Loucy (cell line): ENCODE results near the gene RIPK3.

Source experiments
- H2AFZ ChIP-seq: fragments of 200-600 bp; sonication (generic); 2 replicates; pipeline ENCODE4 v1.6.0; 2016; ENCODE audit warnings: antibody characterized with exemption, mild to moderate bottlenecking, low read length, moderate library complexity
- H3F3A ChIP-seq: fragments of 200-600 bp; 2 replicates; pipeline ENCODE4 v1.6.0; 2016; ENCODE audit warnings: antibody characterized with exemption, low read depth, mild to moderate bottlenecking
- H3K27me3 ChIP-seq: fragments of 200-600 bp; sonication (generic); 2 replicates; pipeline ENCODE4 v1.6.1; 2014; ENCODE audit warnings: low read length, mild to moderate bottlenecking; ENCODE audit not compliant: insufficient read depth, poor library complexity, severe bottlenecking
- H3K36me3 ChIP-seq: fragments of 200-600 bp; sonication (generic); 2 replicates; pipeline ENCODE4 v1.6.1; 2016; ENCODE audit warnings: low read length; ENCODE audit not compliant: insufficient read depth
- H3K4me1 ChIP-seq: fragments of 200-600 bp; sonication (generic); 2 replicates; pipeline ENCODE4 v1.5.1; 2014; ENCODE audit warnings: low read length, mild to moderate bottlenecking; ENCODE audit not compliant: insufficient read depth, poor library complexity, severe bottlenecking
- H3K4me2 ChIP-seq: fragments of 200-600 bp; sonication (generic); 2 replicates; pipeline ENCODE4 v1.6.0; 2014; ENCODE audit warnings: antibody characterized with exemption, low read length, low read depth, mild to moderate bottlenecking; ENCODE audit not compliant: poor library complexity, severe bottlenecking
- H3K4me3 ChIP-seq: fragments of 200-600 bp; sonication (generic); 2 replicates; pipeline ENCODE4 v1.5.1; 2014; ENCODE audit warnings: low read length, mild to moderate bottlenecking, mixed read lengths; ENCODE audit not compliant: poor library complexity, severe bottlenecking
- H3K79me2 ChIP-seq: fragments of 200-600 bp; sonication (generic); 2 replicates; pipeline ENCODE4 v1.6.1; 2014; ENCODE audit warnings: low read length; ENCODE audit not compliant: insufficient read depth
- H3K9ac ChIP-seq: fragments of 200-600 bp; sonication (generic); 2 replicates; pipeline ENCODE4 v1.6.0; 2014; ENCODE audit warnings: mild to moderate bottlenecking, low read depth, low read length, moderate library complexity; ENCODE audit not compliant: poor library complexity, severe bottlenecking
- H3K9me2 ChIP-seq: fragments of 200-600 bp; sonication (generic); replicated peaks from 2 replicates; pipeline ENCODE4 v1.6.1; 2016; ENCODE audit warnings: low read depth, low read length, mixed read lengths
- H3K9me3 ChIP-seq: fragments of 200-600 bp; sonication (generic); 2 replicates; pipeline ENCODE4 v1.6.1; 2014; ENCODE audit warnings: mild to moderate bottlenecking, antibody characterized with exemption, low read length, low read depth; ENCODE audit not compliant: insufficient read depth
- H4K20me1 ChIP-seq: fragments of 200-600 bp; sonication (generic); 2 replicates; pipeline ENCODE4 v1.6.0; 2014; ENCODE audit warnings: antibody characterized with exemption, low read length, mild to moderate bottlenecking; ENCODE audit not compliant: insufficient read depth, poor library complexity, severe bottlenecking
- CTCF ChIP-seq: fragments of 200-600 bp; sonication (generic); conservative IDR thresholded peaks from 2 replicates; pipeline ENCODE4 v1.5.1; 2014; ENCODE audit warnings: mild to moderate bottlenecking, antibody characterized with exemption, low read length
- EZH2phosphoT487 ChIP-seq: fragments of 200-600 bp; IDR thresholded peaks from 2 replicates; pipeline ENCODE4 v1.6.1; 2018; ENCODE audit warnings: antibody characterized with exemption, mild to moderate bottlenecking, moderate library complexity, borderline replicate concordance

RIPK3 gene

GRCh38 chr14:24361326-24361725 is 21.5 kb upstream of the RIPK3 start:
- Histone ChIP-seq H3K4me2 (no peak overlapping the region), H3F3A (no peaks in the 10 kb centered on the region), H4K20me1 (no peaks in the 10 kb centered on the region), H3K27me3 (no peaks in the 10 kb centered on the region), H3K9me3 (no peaks in the 10 kb centered on the region), H3K79me2 (no peaks in the 10 kb centered on the region), H3K9me2 (no peaks in the 10 kb centered on the region), H3K9ac (no peak overlapping the region), H2AFZ (no peak overlapping the region), H3K36me3 (no peaks in the 10 kb centered on the region), H3K4me1 (peaks cover 13% of the 10 kb centered on the region), H3K4me3 (no peak overlapping the region)
- TF ChIP-seq CTCF = no peak
- TF ChIP-seq EZH2phosphoT487 = no peak

- H3K9me3 ChIP-seq = no peaks in the 10 kb centered on the region
- no peaks in the 10 kb centered on the region for H3K9me2 ChIP-seq
- H3K9ac ChIP-seq = no peak overlapping the region
- no peaks in the 10 kb centered on the region for H3F3A ChIP-seq
- H2AFZ ChIP-seq = no peak overlapping the region
- H3K27me3 ChIP-seq = no peaks in the 10 kb centered on the region
- no peaks in the 10 kb centered on the region for H4K20me1 ChIP-seq
- peaks cover 5% of the 10 kb centered on the region for H3K4me1 ChIP-seq
- no peak overlapping the region for H3K4me3 ChIP-seq
- H3K36me3 ChIP-seq = no peaks in the 10 kb centered on the region
- TF ChIP-seq EZH2phosphoT487 (no peak), CTCF (no peak)
- no peaks in the 10 kb centered on the region for H3K79me2 ChIP-seq
- no peak overlapping the region for H3K4me2 ChIP-seq
These were observed 20.5 kb upstream of the RIPK3 start for GRCh38 chr14:24360281-24360680.

- Histone ChIP-seq H3K4me2 (no peak overlapping the region), H3K4me1 (no peaks in the 10 kb centered on the region), H4K20me1 (no peaks in the 10 kb centered on the region), H3F3A (no peaks in the 10 kb centered on the region), H3K9ac (no peak overlapping the region), H3K79me2 (no peaks in the 10 kb centered on the region), H3K36me3 (no peaks in the 10 kb centered on the region), H3K27me3 (no peaks in the 10 kb centered on the region), H3K9me3 (no peaks in the 10 kb centered on the region), H3K4me3 (no peak overlapping the region), H3K9me2 (no peaks in the 10 kb centered on the region), H2AFZ (no peak overlapping the region)
- TF ChIP-seq CTCF (no peak), EZH2phosphoT487 (no peak)
These were observed 16.4 kb upstream of the RIPK3 start for GRCh38 chr14:24356208-24356607.
